Measurements from ENCODE around the gene CNTNAP5.

- TF ChIP-seq, protein P1, sequence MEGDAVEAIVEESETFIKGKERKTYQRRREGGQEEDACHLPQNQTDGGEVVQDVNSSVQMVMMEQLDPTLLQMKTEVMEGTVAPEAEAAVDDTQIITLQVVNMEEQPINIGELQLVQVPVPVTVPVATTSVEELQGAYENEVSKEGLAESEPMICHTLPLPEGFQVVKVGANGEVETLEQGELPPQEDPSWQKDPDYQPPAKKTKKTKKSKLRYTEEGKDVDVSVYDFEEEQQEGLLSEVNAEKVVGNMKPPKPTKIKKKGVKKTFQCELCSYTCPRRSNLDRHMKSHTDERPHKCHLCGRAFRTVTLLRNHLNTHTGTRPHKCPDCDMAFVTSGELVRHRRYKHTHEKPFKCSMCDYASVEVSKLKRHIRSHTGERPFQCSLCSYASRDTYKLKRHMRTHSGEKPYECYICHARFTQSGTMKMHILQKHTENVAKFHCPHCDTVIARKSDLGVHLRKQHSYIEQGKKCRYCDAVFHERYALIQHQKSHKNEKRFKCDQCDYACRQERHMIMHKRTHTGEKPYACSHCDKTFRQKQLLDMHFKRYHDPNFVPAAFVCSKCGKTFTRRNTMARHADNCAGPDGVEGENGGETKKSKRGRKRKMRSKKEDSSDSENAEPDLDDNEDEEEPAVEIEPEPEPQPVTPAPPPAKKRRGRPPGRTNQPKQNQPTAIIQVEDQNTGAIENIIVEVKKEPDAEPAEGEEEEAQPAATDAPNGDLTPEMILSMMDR (IDR thresholded peaks at IDR 0.05 in 4 of 5, conservative IDR thresholded peaks at IDR 0.05 in 1 of 5) = no peak
- no peak for TF ChIP-seq POLR2A (IDR thresholded peaks at IDR 0.05)
Observed at GRCh38 chr2:124145982-124146381, 120.9 kb downstream of the CNTNAP5 start.

All from gastrocnemius medialis (tissue), 4 donors.